GM19023 (cell line): ENCODE data around the gene HAGH.

ENCODE experiments used
- ATAC-seq: cut with Tn5 transposase; IDR thresholded peaks from one replicate; pipeline ENCODE4 v1.9.1; 2021; ENCODE audit warnings: mild to moderate bottlenecking, moderate library complexity; ENCODE audit not compliant: unreplicated experiment

Gene HAGH

DNA sequence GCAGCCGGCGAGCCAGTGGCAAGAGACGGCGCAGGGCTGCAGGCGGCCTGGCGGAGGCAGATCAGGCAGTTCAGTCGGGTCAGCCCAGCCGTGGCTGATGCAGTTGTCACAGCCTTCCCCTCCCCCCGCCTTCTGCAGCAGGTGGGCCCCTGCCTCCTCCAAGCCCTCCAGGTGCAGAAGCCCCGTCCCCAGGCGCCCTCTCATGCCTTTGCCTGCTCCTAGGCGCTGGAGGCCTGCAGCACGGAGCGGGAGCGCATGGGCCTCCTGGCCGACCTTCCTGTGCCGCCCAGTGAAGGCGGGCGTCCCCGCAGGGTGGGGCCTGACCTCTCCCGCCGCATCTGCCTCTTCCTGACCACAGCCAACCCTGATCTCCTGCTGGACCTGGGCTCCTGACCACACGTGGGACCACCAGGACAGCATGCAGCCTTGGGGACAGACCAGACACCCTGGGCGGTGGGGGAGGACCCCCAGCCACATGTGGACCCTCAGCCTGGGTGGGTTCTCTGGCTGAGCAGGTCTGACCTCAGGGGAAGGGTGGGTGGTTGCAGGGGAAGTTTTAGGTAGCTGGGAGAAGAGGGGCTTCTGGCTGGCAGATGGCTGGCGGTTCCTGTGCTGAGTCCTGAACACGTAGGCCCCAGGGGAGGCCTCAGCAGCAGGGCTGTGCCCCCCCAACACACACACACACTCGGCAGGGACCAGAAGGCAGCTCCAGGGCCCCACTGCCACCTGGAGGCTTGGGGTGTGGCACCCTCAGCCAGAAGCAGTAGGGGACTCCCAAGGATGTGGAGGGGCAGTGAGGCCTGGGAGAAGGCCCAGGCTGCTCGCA, 50.6 kb downstream of the HAGH start:
- no peak for ATAC-seq

DNA sequence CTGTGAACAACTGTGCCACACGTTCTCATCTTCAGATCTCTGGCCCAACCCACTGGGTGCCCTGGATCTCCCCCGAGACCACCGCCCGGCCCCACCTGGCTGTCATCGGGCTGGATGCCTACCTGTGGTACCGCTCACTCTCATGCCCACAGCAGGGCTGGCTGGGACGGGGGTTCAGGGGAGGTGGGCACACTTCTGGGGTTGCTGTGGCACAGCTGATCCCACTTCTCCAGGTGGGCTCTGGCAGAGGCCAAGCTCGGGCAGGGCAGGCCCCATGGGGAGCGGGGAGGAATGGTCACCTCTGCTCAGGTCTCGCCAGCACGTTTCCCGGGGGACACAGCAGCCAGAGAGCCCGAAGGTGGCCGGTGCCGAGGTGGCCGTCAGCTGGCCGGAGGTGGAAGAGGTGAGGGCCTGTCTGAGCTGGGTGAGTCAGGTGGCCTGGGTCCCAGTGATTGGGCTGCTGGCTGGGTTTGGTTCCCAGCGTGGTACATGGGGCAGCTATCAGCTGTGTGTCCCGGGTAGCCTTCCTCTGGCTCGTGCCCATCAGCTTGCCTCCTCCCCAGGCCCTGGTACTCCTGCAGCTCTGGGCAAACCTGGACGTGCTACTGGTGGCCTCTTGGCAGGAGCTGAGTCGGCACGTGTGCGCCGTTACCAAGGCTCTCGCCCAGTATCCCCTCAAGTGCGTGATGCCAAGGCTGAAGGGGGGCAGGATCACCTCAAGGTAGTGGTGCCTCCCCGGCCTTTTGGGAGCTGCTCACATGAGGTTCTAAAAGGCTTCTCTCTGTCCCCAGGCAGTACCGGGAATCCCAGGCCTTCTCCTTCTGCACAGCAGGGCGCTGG, 51.4 kb downstream of the HAGH start:
- ATAC-seq, result no peak

DNA sequence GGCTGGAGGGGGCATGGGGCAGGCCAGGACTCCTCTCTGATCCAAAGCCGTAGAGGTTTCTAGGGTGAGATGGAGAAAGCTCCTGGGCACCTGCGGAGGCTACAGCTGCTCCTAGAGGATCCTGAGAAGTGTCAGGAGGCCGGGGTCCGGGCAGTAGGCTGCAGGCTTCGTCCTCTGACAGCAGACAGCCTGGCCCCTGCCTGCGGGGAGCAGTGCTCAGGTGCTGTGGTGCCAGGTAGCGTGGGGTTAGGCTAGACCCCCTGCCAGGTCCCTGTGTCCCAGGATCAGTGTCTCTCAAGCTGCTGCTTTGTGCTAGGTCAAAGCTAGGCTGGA, 52.2 kb downstream of the HAGH start:
- ATAC-seq, result no peak

- no peak for ATAC-seq
Measured at GRCh38 chr16:1773703-1774447, 52.8 kb downstream of the HAGH start.

DNA sequence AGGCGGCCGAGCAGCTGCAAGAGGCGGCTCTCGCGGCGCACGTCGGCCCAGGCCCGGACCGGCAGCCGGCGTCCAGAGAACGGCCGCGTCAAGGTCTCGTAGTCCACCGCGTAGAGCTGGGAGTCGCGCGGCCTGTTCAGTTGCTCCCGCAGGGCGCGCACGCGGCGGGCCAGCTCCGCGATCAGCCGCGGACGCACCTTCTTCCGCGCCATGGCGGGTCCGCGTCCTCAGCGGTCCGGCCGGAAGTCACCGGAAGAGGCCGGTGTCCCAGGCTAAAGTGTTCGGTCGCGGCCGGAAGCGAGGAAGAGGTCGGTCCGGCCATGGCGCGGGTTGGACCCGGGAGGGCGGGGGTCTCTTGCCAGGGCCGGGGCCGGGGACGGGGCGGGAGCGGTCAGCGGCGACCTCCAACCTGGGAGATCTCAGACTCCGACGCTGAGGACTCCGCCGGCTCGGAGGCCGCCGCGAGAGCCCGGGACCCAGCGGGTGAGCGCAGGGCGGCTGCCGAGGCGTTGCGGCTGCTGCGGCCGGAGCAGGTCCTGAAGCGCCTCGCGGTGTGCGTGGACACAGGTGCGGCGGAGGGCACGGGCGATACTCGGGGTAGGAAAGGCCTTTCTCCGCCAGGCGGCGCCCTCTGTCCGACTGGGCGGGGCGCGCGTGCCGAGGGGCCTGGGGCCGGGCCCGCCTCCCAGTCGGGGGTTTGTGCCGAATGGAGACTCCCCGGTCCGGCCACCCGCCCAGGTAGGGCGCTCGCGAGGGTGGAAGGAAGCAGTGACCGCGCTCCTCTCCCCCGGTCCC, 53.5 kb downstream of the HAGH start, which contains the start of gene MRPS34:
MRPS34 (minus strand) TSS at position 227 of the 795 bp plus-strand sequence; CDS start at position 212, 15 bp downstream.
- peak; percentile 47 for ATAC-seq

GRCh38 chr16:1772362-1772907, 54.2 kb downstream of the HAGH start, which contains the start of gene EME2:
EME2 (plus strand) TSS chr16:1772810; CDS start chr16:1773228, 418 bp downstream.
- ATAC-seq, result no peak

DNA sequence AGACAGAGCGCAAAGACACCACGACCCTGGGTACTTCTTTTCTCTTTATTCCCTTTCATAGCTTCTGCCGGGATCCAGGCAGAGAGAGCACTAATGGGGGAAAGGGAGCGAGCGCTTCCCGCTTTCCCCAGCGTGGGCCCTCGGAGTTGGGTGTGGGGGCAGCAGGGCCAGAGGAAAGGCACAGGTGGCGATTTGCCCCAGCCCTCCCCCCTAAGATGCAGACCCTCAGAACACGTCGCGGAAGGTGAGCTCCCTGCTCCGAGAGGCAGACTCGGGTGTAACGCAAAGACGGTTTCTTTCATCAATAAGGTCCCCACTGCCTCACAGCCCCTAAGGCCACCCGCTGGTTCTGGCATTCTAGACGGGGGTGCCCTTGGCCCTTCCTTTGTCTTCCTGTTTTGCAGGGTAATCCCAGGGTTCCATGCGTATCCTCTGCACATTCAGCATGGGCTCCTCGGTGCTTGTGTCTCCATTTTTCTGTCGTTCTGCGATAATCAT, 54.7 kb downstream of the HAGH start:
- no peak for ATAC-seq

GRCh38 chr16:1771188-1771863, 55.3 kb downstream of the HAGH start, which contains the start of gene NME3:
NME3 (minus strand) TSS chr16:1771543; CDS start chr16:1771534, 9 bp downstream.
- peak; percentile 32 for ATAC-seq

GRCh38 chr16:1770328-1771187, 56.1 kb downstream of the HAGH start:
- ATAC-seq, result no peak

DNA sequence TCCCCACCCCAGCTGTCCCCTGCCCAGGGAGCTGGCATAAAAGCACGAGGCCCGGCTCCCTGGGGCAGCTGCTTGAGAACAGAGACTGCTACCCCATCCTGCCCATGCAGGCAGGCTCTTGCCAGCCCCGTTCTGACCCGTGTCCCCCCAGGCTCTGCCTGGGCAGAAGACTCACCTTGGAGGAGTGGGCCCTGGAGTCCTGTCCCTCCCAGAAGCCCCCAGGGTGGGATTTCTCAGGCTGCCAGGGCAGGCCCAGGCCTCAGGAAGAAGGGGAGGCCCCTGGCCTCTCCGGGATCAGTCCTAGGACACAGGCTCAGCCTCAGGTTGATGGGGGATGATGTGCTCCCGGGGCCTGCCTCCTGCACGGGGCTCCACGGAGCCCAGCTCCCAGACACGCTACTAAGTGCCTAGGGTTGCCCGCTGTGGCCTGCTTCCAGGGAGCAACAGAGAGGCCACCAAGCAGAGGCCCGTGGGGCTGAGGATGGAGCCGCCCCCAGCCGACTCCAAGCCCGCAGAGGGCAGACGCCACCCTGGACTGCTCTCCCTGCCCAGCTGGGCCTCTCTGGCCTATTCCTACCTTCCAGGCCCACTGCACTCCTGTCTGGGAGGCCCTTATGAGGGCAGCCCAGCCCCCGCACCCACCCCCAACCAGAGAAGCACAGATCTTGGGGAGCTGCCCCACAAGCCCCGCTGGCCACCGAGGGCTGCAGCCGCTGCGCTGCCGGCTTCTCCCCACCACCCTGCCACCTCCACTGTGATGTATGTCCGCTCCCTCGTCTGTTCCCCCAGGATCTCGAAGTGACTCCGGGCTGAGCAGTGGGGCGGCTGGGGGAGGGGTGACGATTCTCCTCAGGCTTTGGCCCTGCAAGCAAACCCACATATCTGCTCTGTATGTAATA, 57.0 kb downstream of the HAGH start:
- no peak for ATAC-seq

GRCh38 chr16:1768767-1769401, 57.7 kb downstream of the HAGH start:
- no peak for ATAC-seq

DNA sequence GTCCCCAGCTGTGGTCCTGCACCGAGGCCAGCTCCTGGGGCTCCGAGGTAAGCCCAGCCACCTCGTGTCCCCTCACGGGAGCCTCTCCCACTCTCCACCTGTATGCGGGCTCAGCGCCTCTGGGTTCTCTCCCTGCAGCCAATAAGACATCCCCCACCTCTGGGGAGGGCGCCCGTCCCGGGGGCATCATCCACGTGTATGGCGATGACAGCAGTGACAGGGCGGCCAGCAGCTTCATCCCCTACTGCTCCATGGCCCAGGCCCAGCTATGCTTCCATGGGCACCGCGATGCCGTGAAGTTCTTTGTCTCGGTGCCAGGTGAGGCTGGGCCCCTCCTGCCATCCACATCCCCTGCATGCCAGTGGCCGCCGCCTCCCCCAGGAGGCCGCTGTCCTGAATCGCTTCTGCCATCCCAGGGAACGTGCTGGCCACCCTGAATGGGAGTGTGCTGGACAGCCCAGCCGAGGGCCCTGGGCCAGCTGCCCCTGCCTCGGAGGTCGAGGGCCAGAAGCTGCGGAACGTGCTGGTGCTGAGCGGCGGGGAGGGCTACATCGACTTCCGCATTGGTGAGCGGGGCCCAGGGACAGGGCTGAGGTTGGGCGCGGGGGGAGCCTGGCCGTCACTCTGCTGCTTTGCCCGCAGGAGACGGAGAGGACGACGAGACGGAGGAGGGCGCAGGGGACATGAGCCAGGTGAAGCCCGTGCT, 58.4 kb downstream of the HAGH start:
- ATAC-seq, result no peak

GRCh38 chr16:1767116-1767994, 59.3 kb downstream of the HAGH start:
- no peak for ATAC-seq

DNA sequence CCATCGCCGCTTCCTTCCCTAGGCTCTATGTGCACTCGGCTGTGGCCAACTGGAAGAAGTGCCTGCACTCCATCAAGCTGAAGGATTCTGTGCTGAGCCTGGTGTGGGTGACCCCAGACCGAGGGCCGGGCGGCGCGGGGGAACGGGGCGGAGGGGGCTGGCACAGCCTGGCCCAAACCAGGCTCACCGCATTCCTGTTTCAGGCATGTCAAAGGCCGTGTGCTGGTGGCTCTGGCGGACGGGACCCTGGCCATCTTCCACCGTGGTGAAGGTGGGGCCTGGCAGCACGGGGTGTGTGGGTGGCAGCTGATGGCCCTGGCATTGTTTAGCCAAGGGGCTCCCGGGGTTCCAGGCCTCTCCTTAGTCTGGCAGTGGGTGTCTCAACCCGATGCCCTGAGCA, 59.9 kb downstream of the HAGH start:
- no peak for ATAC-seq

- no peak for ATAC-seq
Measured at GRCh38 chr16:1766231-1766630, 60.4 kb downstream of the HAGH start.
